Kidney (tissue), 14 donors: ENCODE results near the gene FLNB. TPM values are rescaled to one million over a fixed set of nuclear protein-coding genes. Genes with fewer than 3 reads are reported as not detected.

Experiments
- DNase-seq, 5 donors: peaks; one replicate each; pipeline ENCODE4 v3.0.0-alpha.2; 2013 to 2020
- FAIRE-seq: peaks from 2 replicates; lab custom pipeline; 2012; peaks lifted over from hg19 to GRCh38; lab: Jason Lieb, UNC
- H3K27ac ChIP-seq, 2 donors: one replicate each; pipeline ENCODE4 v1.7.0; 2013; ENCODE audit warnings: low read depth in 2 of 2, low read length in 2 of 2, inconsistent platforms in 1 of 2
- H3K27me3 ChIP-seq: one replicate; pipeline ENCODE4 v1.7.1; 2013; ENCODE audit warnings: low read length, inconsistent platforms; ENCODE audit not compliant: control insufficient read depth, insufficient read depth
- H3K36me3 ChIP-seq, 3 donors: one replicate each; pipeline versions ENCODE4 v1.7.0 to v1.7.1; 2013; ENCODE audit warnings: low read length in 3 of 3, control low read depth in 1 of 3, inconsistent platforms in 1 of 3; ENCODE audit not compliant: insufficient read depth in 3 of 3, control insufficient read depth in 2 of 3
- H3K4me1 ChIP-seq, 3 donors: one replicate each; pipeline versions ENCODE4 v1.7.0 to v1.7.1; 2013; ENCODE audit warnings: low read length in 3 of 3, inconsistent platforms in 1 of 3, low read depth in 1 of 3; ENCODE audit not compliant: control insufficient read depth in 2 of 3, insufficient read depth in 2 of 3
- H3K4me3 ChIP-seq, 3 donors: one replicate each; pipeline versions ENCODE4 v1.7.0 to v1.8.1; 2013; ENCODE audit warnings: low read length in 3 of 3, control low read depth in 1 of 3, inconsistent platforms in 1 of 3
- H3K9ac ChIP-seq, 3 donors: one replicate each; pipeline versions ENCODE4 v1.7.0 to v1.7.1; 2013; ENCODE audit warnings: low read length in 3 of 3, control low read depth in 1 of 3, inconsistent platforms in 1 of 3
- H3K9me3 ChIP-seq, 3 donors: one replicate each; pipeline versions ENCODE4 v1.7.0 to v1.7.1; 2013; ENCODE audit warnings: low read length in 3 of 3, control low read depth in 1 of 3, inconsistent platforms in 1 of 3; ENCODE audit not compliant: control insufficient read depth in 2 of 3, insufficient read depth in 1 of 3
- CTCF ChIP-seq: IDR thresholded peaks from 3 replicates; pipeline ENCODE4 v1.5.1; 2012; ENCODE audit warnings: mild to moderate bottlenecking, moderate library complexity, borderline replicate concordance; ENCODE audit not compliant: insufficient read depth; ENCODE audit errors: extremely low read depth
- intact Hi-C: fragments of 100-400 bp; cut with DNase I; formaldehyde crosslinking; loops from one replicate; pipeline ENCODE4 v1.11.1; 2022
- polyA plus RNA-seq: library from polyadenylated mRNA; stranded (reverse); fragments of 350-450 nt; fragmentation: Illumina TruSeq; extraction: RNeasy Lipid Tissue Mini Kit (QIAGEN cat#74804); gene quantifications from one replicate; pipeline ENCODE4 v1.2.3, GENCODE V29; 2014; ENCODE audit warnings: low read depth, low replicate concordance; ENCODE audit not compliant: insufficient read depth
- total RNA-seq: library from RNA; stranded (reverse); fragmentation: NEBNext Ultra II Directional; extraction: Animal tissue kit (Norgen Biotek cat#: 25700); gene quantifications from one replicate; pipeline ENCODE4 v1.2.1, GENCODE V29; 2021
- donor health status: control.
- donor health status: control.
- donor health status: control.
- donor health status: control.
- donor health status: control.
- donor health status: DM: yes; HTN: yes; CAD: no.
- donor health status: Normal renal cell carcinoma (clear cell type).

Gene FLNB
- total and polyA plus RNA-seq, 2 donors from 2014 or later = 115 to 216 TPM

DNA sequence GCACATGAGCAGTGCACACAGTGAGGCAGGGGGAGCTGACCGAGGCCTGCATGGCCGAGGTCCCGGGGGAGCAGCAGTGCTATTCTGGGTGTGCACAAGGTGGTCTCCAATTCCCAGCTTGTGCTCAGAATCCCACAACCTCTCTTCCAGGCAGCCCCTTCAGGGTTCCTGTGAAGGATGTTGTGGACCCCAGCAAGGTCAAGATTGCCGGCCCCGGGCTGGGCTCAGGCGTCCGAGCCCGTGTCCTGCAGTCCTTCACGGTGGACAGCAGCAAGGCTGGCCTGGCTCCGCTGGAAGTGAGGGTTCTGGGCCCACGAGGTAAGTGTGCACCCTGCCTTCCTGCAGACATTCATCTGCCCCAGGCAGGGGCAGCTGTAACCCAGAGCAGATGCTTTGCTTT lies 122.4 kb downstream of the FLNB start:
- Histone ChIP-seq H3K27ac (no peak overlapping the region), H3K36me3 (peaks cover 7 to 49% (median 31%) of the 10 kb centered on the region in 3 donors), H3K4me1 (peaks cover 0 to 4% (median 0%) of the 10 kb centered on the region in 3 donors), H3K27me3 (no peaks in the 10 kb centered on the region), H3K4me3 (no peak overlapping the region), H3K9ac (no peak overlapping the region), H3K9me3 (no peaks in the 10 kb centered on the region)
- DNase-seq (no peak), FAIRE-seq (no peak)
- intact Hi-C loops = no loop called here
- no peak for TF ChIP-seq CTCF

DNA sequence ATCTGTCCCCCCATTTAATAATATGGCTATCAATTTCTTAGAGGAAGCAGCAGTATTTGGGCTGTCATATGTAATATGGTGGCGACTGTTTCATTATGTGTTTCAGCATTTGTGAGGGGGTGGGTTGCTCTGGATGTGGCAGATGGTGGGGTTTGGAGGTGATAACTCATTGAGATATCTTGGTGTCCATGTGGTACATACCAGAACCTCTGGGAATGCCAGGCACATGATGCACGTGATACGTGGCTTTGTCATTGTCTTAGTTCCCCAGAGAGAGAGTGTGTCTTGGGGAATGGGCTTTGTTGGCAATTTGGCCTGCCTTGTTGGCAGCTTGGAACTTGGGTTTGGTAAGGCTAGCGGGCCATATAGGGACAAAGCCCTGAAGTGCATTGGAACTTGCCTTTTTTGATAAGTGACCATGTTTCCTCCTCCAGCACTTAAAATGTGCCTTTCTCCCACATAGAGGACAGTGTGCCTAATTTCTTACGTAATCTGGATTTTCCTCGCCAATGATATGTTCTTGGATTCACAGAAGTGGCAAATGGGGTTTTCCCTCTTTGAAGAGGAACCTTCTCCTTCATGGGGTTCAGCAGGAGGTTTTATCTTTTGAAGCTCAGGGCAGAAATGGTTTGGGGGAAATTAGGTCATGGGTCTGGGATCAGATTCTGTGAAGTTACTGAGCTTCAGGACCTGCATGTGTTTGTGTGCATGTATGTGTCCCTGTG lies 123.0 kb downstream of the FLNB start:
- no peak for FAIRE-seq
- peaks cover 5 to 54% (median 31%) of the 10 kb centered on the region in 3 donors for H3K36me3 ChIP-seq
- intact Hi-C loops = no loop called here
- H3K27ac ChIP-seq = no peak overlapping the region
- peaks cover 0 to 4% (median 0%) of the 10 kb centered on the region in 3 donors for H3K4me1 ChIP-seq
- no peaks in the 10 kb centered on the region for H3K9me3 ChIP-seq
- no peak overlapping the region for H3K4me3 ChIP-seq
- no peak for DNase-seq
- no peak overlapping the region for H3K9ac ChIP-seq
- no peaks in the 10 kb centered on the region for H3K27me3 ChIP-seq
- no peak for TF ChIP-seq CTCF

DNA sequence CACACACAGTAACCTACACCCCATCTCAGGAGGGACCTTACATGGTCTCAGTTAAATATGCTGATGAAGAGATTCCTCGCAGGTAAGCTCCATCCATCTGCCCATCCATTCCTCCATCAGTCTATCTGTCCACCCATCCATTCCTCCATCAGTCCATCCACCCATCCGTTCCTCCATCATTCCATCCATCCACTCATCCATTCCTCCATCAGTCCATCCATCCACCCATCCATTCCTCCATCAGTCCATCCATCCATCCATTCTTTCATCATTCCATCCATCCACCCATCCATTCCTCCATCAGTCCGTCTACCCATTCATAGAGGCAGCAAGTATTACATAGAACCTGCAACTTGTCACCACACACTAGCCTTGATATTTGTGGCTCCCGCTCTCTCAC lies 124.6 kb downstream of the FLNB start:
- H3K27ac ChIP-seq = no peak overlapping the region
- intact Hi-C loops = no loop called here
- H3K9me3 ChIP-seq = no peaks in the 10 kb centered on the region
- H3K4me1 ChIP-seq = peaks cover 0 to 4% (median 0%) of the 10 kb centered on the region in 3 donors
- no peak overlapping the region for H3K9ac ChIP-seq
- H3K36me3 ChIP-seq = peaks cover 11 to 60% (median 33%) of the 10 kb centered on the region in 3 donors
- no peak for TF ChIP-seq CTCF
- FAIRE-seq (no peak), DNase-seq (no peak)
- no peak overlapping the region for H3K4me3 ChIP-seq
- no peaks in the 10 kb centered on the region for H3K27me3 ChIP-seq
